CD4-positive, alpha-beta T cell treated with Interferon gamma for 1 hour (primary cell): ENCODE results near the gene GARIN1A.
"Not testable (repeated sequence)": the region's sequence is repeated elsewhere in the genome, so short reads cannot be mapped to it uniquely, and the experiment has no call there.

ENCODE experiments used
- DNase-seq: peaks from one replicate; pipeline ENCODE4 v3.0.0-alpha.2; 2020

The GARIN1A gene

DNA sequence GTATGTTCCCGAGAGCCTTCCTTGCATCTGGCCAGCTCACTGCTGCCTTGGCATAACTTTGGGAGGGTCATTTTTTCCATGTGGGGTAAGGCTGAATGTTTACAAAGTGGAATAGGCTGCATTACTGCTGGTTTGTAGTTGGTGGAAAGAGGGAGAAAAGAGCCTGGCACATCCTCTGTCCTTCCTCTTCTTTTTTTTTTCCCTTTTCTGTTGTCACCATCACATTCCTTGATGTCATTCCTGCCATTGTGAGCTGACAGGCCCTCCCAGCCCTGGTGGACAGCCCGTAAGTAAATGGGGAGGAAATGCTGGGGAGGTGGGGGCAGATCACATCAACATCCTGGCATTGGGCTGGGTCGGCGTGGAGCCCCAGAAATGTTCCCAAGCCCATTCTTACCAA lies at the start of gene GARIN1A:
Gene GARIN1A (plus strand): TSS at position 301 of the 400 bp plus-strand sequence. CDS start 106 bp downstream, outside the sequence.
- no peak for DNase-seq

DNA sequence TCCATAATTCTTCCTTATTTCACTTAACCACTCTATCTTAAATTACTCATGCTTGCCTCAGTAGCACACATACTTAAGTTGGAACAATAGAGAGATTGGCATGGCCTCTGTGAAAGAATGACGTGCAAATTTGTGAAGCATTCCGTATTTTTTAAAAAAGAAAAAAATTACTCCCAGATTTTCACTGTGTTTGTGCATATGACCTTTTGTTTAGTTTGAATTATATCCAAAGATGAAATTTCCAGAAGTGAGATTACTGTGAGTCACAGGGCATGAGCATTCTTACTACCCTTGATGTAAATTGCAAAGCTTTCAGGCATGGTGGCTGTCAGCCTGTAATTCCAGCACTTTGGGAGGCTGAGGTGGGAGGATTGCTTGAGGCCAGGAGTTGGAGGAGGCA lies 45.0 kb upstream of the GARIN1A start:
- DNase-seq: not testable (repeated sequence)

- not testable (repeated sequence) for DNase-seq
Observed at GRCh38 chr7:128633915-128634314, 38.2 kb upstream of the GARIN1A start.

- not testable (repeated sequence) for DNase-seq
Observed at GRCh38 chr7:128645206-128645605, 26.9 kb upstream of the GARIN1A start.

- not testable (repeated sequence) for DNase-seq
Observed at GRCh38 chr7:128645844-128646243, 26.2 kb upstream of the GARIN1A start.

- DNase-seq: not testable (repeated sequence)
Observed at GRCh38 chr7:128646877-128647276, 25.2 kb upstream of the GARIN1A start.

DNA sequence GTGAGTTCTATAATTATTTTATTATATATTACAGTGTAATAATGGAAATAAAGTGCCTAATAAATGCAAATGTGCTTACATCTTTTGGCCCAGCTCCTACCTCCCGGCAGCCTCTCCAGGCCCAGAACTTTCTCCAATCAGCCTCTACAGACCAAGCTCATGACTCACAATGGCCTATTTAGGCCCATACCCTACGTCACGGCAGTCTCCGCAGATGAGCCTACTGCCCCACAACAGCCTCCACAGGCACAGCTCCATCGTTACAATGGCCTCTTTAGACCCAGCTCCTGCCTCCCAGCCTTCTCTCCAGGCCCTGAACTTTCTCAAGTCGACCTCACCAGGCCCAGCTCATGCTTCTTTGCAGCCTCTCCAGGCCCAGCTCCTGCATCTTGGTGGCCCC lies 21.0 kb upstream of the GARIN1A start:
- not testable (repeated sequence) for DNase-seq

GRCh38 chr7:128652606-128653005 lies 19.5 kb upstream of the GARIN1A start:
- DNase-seq: not testable (repeated sequence)

- not testable (repeated sequence) for DNase-seq
Observed at GRCh38 chr7:128653197-128653596, 18.9 kb upstream of the GARIN1A start.

GRCh38 chr7:128654080-128654479 lies 18.0 kb upstream of the GARIN1A start:
- not testable (repeated sequence) for DNase-seq

DNA sequence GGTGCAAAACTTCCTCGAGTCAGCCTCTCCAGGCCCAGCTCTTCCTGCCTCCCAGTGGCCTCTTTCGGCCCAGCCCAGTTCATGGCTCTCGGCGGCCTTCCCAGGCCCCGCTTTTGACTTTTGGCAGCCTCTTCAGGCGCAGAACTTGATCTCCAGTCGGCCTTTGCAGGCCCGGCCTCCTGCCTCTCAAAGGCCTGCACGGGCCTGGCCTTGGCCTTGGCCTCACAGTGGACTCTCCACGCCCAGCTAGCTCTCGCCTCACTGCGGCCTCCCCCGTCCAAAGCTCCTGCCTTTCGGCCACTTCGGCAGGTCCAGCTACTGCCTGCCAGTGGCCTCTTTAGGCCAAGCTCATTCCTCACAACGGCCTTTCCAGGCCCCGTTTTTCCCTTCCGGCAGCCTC lies 17.6 kb upstream of the GARIN1A start:
- DNase-seq: not testable (repeated sequence)

DNA sequence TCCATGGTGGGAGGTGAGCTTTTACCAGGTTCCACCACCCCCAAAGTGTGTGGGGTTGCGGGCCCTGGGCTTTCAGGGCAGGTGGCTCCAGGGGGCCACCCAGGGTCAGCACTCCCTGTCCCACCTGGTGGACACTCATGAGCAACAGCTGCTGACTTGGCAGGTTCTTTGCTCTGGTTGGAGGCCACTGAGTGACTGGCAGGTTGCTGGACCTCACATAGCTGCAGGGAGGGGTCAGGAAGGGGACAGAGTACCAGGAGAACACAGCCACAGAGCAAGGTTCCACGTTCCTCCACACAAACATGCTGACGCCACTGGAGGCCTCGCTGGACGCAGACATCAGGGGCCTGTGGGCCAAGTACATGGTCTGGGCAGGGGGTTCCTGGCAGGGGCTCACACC lies 13.7 kb upstream of the GARIN1A start:
- not testable (repeated sequence) for DNase-seq

DNA sequence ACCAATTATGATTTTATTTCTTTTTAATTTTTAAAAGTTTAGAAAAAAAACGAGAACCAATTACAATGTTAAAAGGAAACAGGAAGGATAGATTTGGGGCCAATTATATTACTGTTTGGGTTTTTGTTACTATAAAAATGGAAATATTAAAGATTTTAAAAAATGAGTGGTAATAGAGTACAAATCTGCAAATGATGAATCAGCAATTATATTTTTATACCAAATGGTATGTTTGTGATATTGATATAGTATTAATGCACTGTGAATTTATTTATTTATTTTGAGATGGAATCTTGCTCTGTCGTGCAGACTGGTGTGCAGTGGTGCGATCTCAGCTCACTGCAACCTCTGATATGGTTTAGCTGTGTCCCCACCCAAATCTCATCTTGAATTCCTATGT lies 11.5 kb upstream of the GARIN1A start:
- DNase-seq: no peak

DNA sequence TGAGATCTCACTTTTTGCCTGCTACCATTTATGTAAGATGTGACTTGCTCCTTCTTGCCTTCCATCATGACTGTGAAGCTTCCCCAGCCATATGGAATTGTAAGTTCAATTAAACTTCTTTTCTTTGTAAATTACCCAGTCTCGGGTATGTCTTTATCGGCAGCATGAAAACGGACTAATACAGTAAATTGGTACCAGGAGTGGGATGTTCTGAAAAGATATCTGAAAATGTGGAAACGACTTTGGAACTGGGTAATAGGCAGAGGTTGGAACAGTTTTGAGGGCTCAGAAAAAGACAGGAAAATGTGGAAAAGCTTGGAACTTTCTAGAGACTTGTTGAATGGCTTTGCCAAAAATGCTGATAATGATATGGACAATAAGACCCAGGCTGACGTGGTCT lies 10.6 kb upstream of the GARIN1A start:
- no peak for DNase-seq

DNA sequence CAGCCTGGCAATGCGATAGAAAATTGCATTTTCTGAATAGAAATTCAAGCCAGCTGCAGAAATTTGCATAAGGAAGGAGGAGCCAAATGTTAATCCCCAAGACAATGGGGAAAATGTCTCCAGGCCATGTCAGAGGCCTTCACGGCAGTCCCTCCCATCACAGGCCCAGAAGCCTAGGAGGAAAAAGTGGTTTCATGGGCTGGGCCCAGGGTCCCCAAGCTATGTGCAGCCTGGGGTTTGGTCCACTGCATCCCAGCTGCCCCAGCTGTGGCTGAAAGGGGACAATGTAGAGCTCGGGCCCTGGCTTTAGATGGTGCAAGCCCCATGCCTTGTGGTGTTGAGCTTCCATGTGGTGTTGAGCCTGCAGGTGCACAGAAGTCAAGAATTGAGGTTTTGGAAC lies 10.0 kb upstream of the GARIN1A start:
- no peak for DNase-seq

DNA sequence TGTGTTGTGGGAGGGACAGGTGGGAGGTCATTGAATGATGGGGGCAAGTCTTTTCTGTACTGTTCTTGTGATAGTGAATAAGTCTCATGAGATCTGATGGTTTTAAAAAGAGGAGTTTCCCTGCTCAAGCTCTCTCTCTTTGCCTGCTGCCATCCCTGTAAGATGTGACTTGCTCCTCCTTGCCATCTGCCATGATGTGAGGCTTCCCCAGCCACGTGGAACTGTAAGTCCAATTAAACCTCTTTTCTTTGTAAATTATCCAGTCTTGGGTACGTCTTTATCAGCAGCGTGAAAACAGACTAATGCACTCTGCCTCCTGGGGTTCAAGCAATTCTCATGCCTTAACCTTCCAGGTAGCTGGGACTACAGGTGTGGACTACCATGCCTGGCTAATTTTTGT lies 8.9 kb upstream of the GARIN1A start:
- not testable (repeated sequence) for DNase-seq

- DNase-seq: no peak
Observed at GRCh38 chr7:128665057-128665456, 7.0 kb upstream of the GARIN1A start.

DNA sequence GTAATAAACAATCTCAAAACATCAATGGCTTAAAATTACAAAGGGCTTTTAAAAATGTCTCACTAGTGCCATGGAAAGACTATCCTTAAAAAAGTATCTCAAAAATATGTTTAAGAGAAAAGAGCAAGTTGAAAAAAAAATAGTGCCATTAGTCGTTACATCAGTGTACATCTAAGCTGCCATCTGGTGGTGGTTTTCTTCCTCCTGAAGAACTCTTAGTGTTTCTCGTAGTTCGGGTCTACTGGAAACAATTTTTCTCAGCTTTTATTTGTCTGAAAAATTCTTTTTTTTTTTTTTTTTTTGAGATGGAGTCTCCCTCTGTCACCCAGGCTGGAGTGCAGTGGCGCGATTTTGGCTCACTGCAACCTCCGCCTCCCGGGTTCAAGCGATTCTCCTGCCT lies 5.9 kb upstream of the GARIN1A start:
- DNase-seq: no peak

GRCh38 chr7:128672927-128673517 lies 930 bp downstream of the GARIN1A start:
- no peak for DNase-seq

GRCh38 chr7:128673571-128673970 lies 1.5 kb downstream of the GARIN1A start:
- DNase-seq: no peak

DNA sequence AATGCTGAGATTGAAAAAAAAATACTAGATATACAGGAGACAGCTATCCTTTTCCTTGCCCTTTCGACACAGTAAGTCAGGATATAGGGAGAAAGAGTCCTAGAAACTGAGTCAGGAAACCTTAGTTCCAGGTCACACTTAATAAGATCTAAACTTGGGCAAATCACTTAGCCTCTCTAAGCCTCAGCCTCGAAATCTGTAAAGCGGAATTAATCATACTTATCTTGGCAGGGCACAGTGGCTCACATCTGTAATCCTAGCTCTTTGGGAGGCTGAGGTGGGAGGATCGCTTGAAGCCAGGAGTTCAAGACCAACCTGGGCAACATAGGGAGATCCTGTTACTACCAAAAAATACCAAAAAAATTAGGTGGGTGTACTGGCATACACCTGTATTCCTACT lies 4.6 kb downstream of the GARIN1A start:
- no peak for DNase-seq

- DNase-seq: no peak
Observed at GRCh38 chr7:128679920-128680319, 7.8 kb downstream of the GARIN1A start.

- DNase-seq: no peak
Observed at GRCh38 chr7:128681794-128682537, 9.9 kb downstream of the GARIN1A start.

- not testable (repeated sequence) for DNase-seq
Observed at GRCh38 chr7:128683270-128683669, 11.2 kb downstream of the GARIN1A start.

- not testable (repeated sequence) for DNase-seq
Observed at GRCh38 chr7:128683738-128684137, 11.6 kb downstream of the GARIN1A start.
